Prostate gland (tissue), 2 donors: ENCODE data around the gene ZNF184. TPM values are rescaled to one million over a fixed set of nuclear protein-coding genes. Genes with fewer than 3 reads are reported as not detected.

Experiments used
- DNase-seq: peaks from one replicate; pipeline ENCODE4 v3.0.0-alpha.2; 2019; ENCODE audit warnings: low spot score
- H3K27ac ChIP-seq, 2 donors: fragments of 200-600 bp; sonication (generic); 2 replicates each; pipeline ENCODE4 v1.5.1; 2017 to 2019
- H3K27me3 ChIP-seq: fragments of 200-600 bp; sonication (generic); replicated peaks from 2 replicates; pipeline ENCODE4 v1.5.1; 2019; ENCODE audit not compliant: insufficient read depth
- H3K36me3 ChIP-seq, 2 donors: fragments of 200-600 bp; sonication (generic); 1 replicate in 1 of 2; 2 replicates in 1 of 2; pipeline versions ENCODE4 v1.5.1 to v1.8.1; 2017 to 2019
- H3K4me1 ChIP-seq: fragments of 200-600 bp; sonication (generic); replicated peaks from 2 replicates; pipeline ENCODE4 v1.5.1; 2019
- H3K4me3 ChIP-seq, 2 donors: fragments of 200-600 bp; sonication (generic); 2 replicates each; pipeline ENCODE4 v1.5.1; 2017 to 2019
- H3K9me3 ChIP-seq: fragments of 200-600 bp; sonication (generic); 2 replicates; pipeline ENCODE4 v1.5.1; 2017
- POLR2A ChIP-seq: fragments of 450-650 bp; IDR thresholded peaks from one replicate; pipeline ENCODE4 v1.6.1; 2016; ENCODE audit warnings: antibody characterized with exemption, mild to moderate bottlenecking
- POLR2AphosphoS5 ChIP-seq: sonication (generic); formaldehyde crosslinking; IDR thresholded peaks from one replicate; pipeline ENCODE4 v1.6.1; 2017; ENCODE audit warnings: antibody characterized with exemption
- WGBS: methylation state at CpG from one replicate; pipeline ENCODE4 v1.1.5; 2018; 5-methylcytosine and 5-hydroxymethylcytosine counted together
- intact Hi-C: fragments of 100-400 bp; cut with DNase I; formaldehyde crosslinking; loops from one replicate; pipeline ENCODE4 v1.14.2; 2022
- small RNA-seq, 2 donors: library from RNA; depleted of rRNA; stranded (forward); fragments of <200 nt; gene quantifications; one replicate each; pipeline ENCODE3, GENCODE V24; 2016
- total RNA-seq, 2 donors: library from RNA; depleted of rRNA; stranded (reverse); fragments of >200 nt; gene quantifications; one replicate each; pipeline ENCODE4 v1.1.0, GENCODE V29; 2016
- TF ChIP-seq, protein P1 (sequence below), 4 experiments: fragments of 200-600 bp in 2 of 4; fragments of 450-650 bp in 2 of 4; sonication (generic) in 2 of 4; IDR thresholded peaks; 1 replicate in 3 of 4; 2 replicates in 1 of 4; pipeline ENCODE4 v1.5.1; 2016 to 2019; ENCODE audit warnings: antibody characterized with exemption in 4 of 4, mild to moderate bottlenecking in 2 of 4, moderate library complexity in 2 of 4

ZNF184 gene
- total RNA-seq, 2 donors from 2014 or later, result 6.2 to 8.2 TPM

DNA sequence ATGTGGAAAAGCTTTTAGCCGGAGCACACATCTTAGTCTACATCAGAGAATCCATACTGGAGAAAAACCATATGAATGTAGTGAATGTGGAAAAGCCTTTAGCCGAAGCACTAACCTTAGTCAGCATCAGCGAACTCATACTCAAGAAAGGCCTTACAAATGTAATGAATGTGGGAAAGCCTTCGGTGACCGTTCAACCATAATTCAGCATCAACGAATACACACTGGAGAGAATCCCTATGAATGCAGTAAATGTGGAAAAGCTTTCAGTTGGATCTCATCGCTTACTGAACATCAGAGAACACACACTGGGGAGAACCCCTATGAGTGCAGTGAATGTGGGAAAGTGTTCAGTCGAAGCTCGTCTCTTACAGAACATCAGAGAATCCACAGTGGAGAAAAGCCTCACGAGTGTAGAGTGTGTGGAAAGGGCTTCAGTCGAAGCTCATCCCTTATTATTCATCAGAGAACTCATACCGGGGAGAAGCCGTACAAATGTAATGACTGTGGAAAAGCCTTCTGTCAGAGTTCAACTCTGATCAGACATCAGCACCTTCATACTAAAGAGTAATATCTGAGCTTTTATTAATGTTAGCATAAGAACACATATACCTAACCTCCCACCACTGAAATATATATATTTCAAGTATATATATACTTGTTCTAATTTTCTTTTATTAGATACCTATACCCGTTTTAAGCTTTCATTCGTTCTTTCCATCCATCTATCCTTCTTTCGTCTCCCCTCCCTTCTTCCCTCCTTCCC is 71.8 kb downstream of the ZNF184 start:
- intact Hi-C loops, result no loop called here
- TF ChIP-seq POLR2A (no peak), POLR2AphosphoS5 (no peak)
- TF ChIP-seq, protein P1, sequence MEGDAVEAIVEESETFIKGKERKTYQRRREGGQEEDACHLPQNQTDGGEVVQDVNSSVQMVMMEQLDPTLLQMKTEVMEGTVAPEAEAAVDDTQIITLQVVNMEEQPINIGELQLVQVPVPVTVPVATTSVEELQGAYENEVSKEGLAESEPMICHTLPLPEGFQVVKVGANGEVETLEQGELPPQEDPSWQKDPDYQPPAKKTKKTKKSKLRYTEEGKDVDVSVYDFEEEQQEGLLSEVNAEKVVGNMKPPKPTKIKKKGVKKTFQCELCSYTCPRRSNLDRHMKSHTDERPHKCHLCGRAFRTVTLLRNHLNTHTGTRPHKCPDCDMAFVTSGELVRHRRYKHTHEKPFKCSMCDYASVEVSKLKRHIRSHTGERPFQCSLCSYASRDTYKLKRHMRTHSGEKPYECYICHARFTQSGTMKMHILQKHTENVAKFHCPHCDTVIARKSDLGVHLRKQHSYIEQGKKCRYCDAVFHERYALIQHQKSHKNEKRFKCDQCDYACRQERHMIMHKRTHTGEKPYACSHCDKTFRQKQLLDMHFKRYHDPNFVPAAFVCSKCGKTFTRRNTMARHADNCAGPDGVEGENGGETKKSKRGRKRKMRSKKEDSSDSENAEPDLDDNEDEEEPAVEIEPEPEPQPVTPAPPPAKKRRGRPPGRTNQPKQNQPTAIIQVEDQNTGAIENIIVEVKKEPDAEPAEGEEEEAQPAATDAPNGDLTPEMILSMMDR (IDR thresholded peaks at IDR 0.05), result no peak
- DNase-seq, result no peak
- 95% methylated on average over 16 of the region's 16 CpGs for WGBS
- Histone ChIP-seq H3K9me3 (no peaks in the 10 kb centered on the region), H3K27me3 (no peaks in the 10 kb centered on the region), H3K4me3 (no peak overlapping the region), H3K36me3 (no peaks in the 10 kb centered on the region), H3K4me1 (no peaks in the 10 kb centered on the region), H3K27ac (no peak overlapping the region)

Small RNA genes lying within 50 kb of the gene (small RNA-seq; reads per million reads assigned to genes)
- gene AL021918.1 (0 reads per million in 2 donors), gene AL021918.2 (0 reads per million in 2 donors), gene MCFD2P1 (0 reads per million in 2 donors)

Other genes starting within 250 kb of the ZNF184 start
- 10 to 100 TPM; 11.9 to 15.2 TPM for gene PRSS16, start 225.4 kb downstream of the ZNF184 start, total RNA-seq
- under 1 TPM in 1 of 2 donors, not detected in 1; 0.62 TPM for gene POM121L2, start 160.8 kb downstream of the ZNF184 start, total RNA-seq
- 1 to 10 TPM; 5.6 to 6.7 TPM for gene ZNF391, start 84.3 kb downstream of the ZNF184 start, total RNA-seq